PC-9 (cell line): Measurements from ENCODE around the gene TNPO2. TPM values are rescaled to one million over a fixed set of nuclear protein-coding genes. Genes with fewer than 3 reads are reported as not detected.

Source experiments
- BruUV-seq: library from RNA; stranded (reverse); fragments of 400-500 nt; replicated peaks from 2 replicates; lab custom pipeline; 2021; lab: Mats Ljungman, UMichigan
- CTCF ChIA-PET: fragments of 300-600 bp; sonication (Branson Sonifier 250); formaldehyde crosslinking; loops from one replicate; lab custom pipeline; 2022; ENCODE audit warnings: antibody characterized with exemption; lab: Charles Lee
- POLR2A ChIA-PET: fragments of 300-600 bp; sonication (Branson Sonifier 250); formaldehyde crosslinking; loops from one replicate; lab custom pipeline; 2022; ENCODE audit warnings: antibody characterized with exemption; ENCODE audit not compliant: unreplicated experiment; lab: Charles Lee
- DNase-seq, 2 experiments: peaks; one replicate each; pipeline versions ENCODE4 v3.0.0 to v3.0.0-alpha.2; 2015 to 2022; ENCODE audit warnings: mixed read lengths in 1 of 2
- H2AFZ ChIP-seq: fragments of 200-600 bp; sonication (generic); 2 replicates; pipeline ENCODE4 v1.8.1; 2017; ENCODE audit warnings: antibody characterized with exemption
- H3F3A ChIP-seq: fragments of 200-600 bp; sonication (generic); 2 replicates; pipeline ENCODE4 v1.8.1; 2017; ENCODE audit warnings: antibody characterized with exemption, mild to moderate bottlenecking, low read depth; ENCODE audit not compliant: insufficient read depth
- H3K27ac ChIP-seq: fragments of 200-600 bp; sonication (generic); 2 replicates; pipeline ENCODE4 v1.6.1; 2016; ENCODE audit warnings: mixed run types
- H3K27me3 ChIP-seq: fragments of 200-600 bp; sonication (generic); 2 replicates; pipeline ENCODE4 v1.6.1; 2016; ENCODE audit warnings: low read depth, mixed run types; ENCODE audit not compliant: insufficient read depth
- H3K36me3 ChIP-seq: fragments of 200-600 bp; sonication (generic); 2 replicates; pipeline ENCODE4 v1.6.1; 2016; ENCODE audit warnings: low read depth, mixed run types
- H3K4me1 ChIP-seq: fragments of 200-600 bp; sonication (generic); replicated peaks from 2 replicates; pipeline ENCODE4 v1.6.1; 2016; ENCODE audit warnings: mixed run types; ENCODE audit not compliant: insufficient read depth
- H3K4me2 ChIP-seq: fragments of 200-600 bp; sonication (generic); 2 replicates; pipeline ENCODE4 v1.6.1; 2017; ENCODE audit warnings: mixed run types
- H3K4me3 ChIP-seq: fragments of 200-600 bp; sonication (generic); 2 replicates; pipeline ENCODE4 v1.6.1; 2016; ENCODE audit warnings: mixed run types
- H3K79me2 ChIP-seq: fragments of 200-600 bp; sonication (generic); 2 replicates; pipeline ENCODE4 v1.6.1; 2017; ENCODE audit warnings: low read depth, mixed run types
- H3K9me2 ChIP-seq: fragments of 200-600 bp; sonication (generic); 2 replicates; pipeline ENCODE4 v1.8.1; 2017; ENCODE audit warnings: mild to moderate bottlenecking; ENCODE audit not compliant: insufficient read depth
- H3K9me3 ChIP-seq: fragments of 200-600 bp; sonication (generic); 2 replicates; pipeline ENCODE4 v1.8.1; 2016; ENCODE audit warnings: low read depth; ENCODE audit not compliant: insufficient read depth
- H4K20me1 ChIP-seq: fragments of 200-600 bp; sonication (generic); 2 replicates; pipeline ENCODE4 v1.8.1; 2017; ENCODE audit not compliant: insufficient read depth
- EZH2 ChIP-seq: fragments of 200-600 bp; sonication (generic); IDR thresholded peaks from 2 replicates; pipeline ENCODE4 v1.8.0; 2017; ENCODE audit warnings: antibody characterized with exemption, low read depth
- intact Hi-C: fragments of 100-400 bp; cut with micrococcal nuclease; formaldehyde crosslinking; loops from one replicate; pipeline ENCODE4 v1.10.0; 2022; ENCODE audit not compliant: unreplicated experiment
- total RNA-seq: library from RNA; stranded (reverse); gene quantifications from 2 replicates; pipeline ENCODE4 v1.2.3, GENCODE V29; 2021
- TF ChIP-seq, protein P1 (sequence below): fragments of 200-600 bp; sonication (generic); conservative IDR thresholded peaks from 2 replicates; pipeline ENCODE4 v1.6.1; 2017; ENCODE audit warnings: mixed run types, antibody characterized with exemption, mild to moderate bottlenecking, moderate library complexity

The TNPO2 gene
- total RNA-seq, 1 experiment from 2014 or later, result 77.5 TPM

- TF ChIP-seq EZH2, result no peak
- TF ChIP-seq, protein P1, sequence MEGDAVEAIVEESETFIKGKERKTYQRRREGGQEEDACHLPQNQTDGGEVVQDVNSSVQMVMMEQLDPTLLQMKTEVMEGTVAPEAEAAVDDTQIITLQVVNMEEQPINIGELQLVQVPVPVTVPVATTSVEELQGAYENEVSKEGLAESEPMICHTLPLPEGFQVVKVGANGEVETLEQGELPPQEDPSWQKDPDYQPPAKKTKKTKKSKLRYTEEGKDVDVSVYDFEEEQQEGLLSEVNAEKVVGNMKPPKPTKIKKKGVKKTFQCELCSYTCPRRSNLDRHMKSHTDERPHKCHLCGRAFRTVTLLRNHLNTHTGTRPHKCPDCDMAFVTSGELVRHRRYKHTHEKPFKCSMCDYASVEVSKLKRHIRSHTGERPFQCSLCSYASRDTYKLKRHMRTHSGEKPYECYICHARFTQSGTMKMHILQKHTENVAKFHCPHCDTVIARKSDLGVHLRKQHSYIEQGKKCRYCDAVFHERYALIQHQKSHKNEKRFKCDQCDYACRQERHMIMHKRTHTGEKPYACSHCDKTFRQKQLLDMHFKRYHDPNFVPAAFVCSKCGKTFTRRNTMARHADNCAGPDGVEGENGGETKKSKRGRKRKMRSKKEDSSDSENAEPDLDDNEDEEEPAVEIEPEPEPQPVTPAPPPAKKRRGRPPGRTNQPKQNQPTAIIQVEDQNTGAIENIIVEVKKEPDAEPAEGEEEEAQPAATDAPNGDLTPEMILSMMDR, result no peak
- CTCF ChIA-PET, result no interaction called here
- BruUV-seq, result no TSS peak
Measured at GRCh38 chr19:12750851-12751250, 27.1 kb upstream of the TNPO2 start.

DNA sequence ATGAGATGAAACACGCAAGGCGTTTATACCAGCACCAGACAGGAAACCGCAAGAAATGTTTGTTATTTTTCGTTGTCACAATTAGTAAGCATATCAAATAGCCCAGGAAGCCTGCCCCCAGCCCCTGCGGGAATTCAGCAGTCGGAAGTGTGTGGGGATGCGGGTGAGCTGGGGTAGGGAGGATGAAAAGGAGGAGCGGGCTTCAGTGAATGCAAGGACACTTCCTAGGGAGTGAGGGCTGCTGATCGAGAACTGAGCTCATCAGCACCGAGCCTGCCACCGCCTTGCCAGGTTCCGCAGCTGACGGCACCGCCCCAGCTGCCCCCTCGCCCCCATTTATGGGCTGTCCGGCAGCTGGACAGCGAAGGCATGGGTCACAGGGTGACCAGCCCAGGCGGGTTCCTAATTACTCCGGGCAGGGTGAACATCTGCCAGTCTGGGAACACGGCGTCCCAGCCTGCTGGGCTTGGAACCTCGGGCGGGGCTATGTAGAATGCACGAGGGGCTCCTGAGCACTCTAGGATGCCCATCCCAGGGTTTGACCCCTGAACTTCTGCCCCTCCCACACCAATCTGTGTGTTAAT is 26.3 kb upstream of the TNPO2 start:
- Histone ChIP-seq H2AFZ (no peak overlapping the region), H3F3A (peaks cover 18% of the 10 kb centered on the region), H3K79me2 (no peaks in the 10 kb centered on the region), H3K9me2 (no peaks in the 10 kb centered on the region), H3K4me2 (no peak overlapping the region), H3K36me3 (peaks cover 17% of the 10 kb centered on the region), H4K20me1 (peaks cover 4% of the 10 kb centered on the region; the same call in 1 of the 2 replicates), H3K9me3 (no peaks in the 10 kb centered on the region), H3K27me3 (peaks cover 18% of the 10 kb centered on the region), H3K4me1 (peaks cover 6% of the 10 kb centered on the region), H3K4me3 (no peak overlapping the region), H3K27ac (no peak overlapping the region)
- no TSS peak for BruUV-seq
- POLR2A ChIA-PET, result no interaction called here
- no peak for DNase-seq
- intact Hi-C loops, result no loop called here
- CTCF ChIA-PET, result interaction anchor here (0.6 kb wide), 2 partner anchors 15 to 123 kb away, joined by 3 to 7 read pairs; no protein-coding TSS in a partner anchor
- TF ChIP-seq EZH2, result no peak

More at GRCh38 chr19:12750851-12751250, 27.1 kb upstream of the TNPO2 start:
- peaks cover 16% of the 10 kb centered on the region for H3K36me3 ChIP-seq
- H3F3A ChIP-seq, result peaks cover 18% of the 10 kb centered on the region
- no peaks in the 10 kb centered on the region for H3K9me3 ChIP-seq
- POLR2A ChIA-PET, result no interaction called here
- H4K20me1 ChIP-seq, result peaks cover 4% of the 10 kb centered on the region; the same call in 1 of the 2 replicates
- H2AFZ ChIP-seq, result no peak overlapping the region
- intact Hi-C loops, result no loop called here
- H3K4me1 ChIP-seq, result no peaks in the 10 kb centered on the region
- no peak for DNase-seq
- no peak overlapping the region for H3K27ac ChIP-seq
- no peaks in the 10 kb centered on the region for H3K79me2 ChIP-seq
- H3K9me2 ChIP-seq, result no peaks in the 10 kb centered on the region
- no peak overlapping the region for H3K4me3 ChIP-seq
- no peak overlapping the region for H3K4me2 ChIP-seq
- peaks cover 18% of the 10 kb centered on the region for H3K27me3 ChIP-seq

DNA sequence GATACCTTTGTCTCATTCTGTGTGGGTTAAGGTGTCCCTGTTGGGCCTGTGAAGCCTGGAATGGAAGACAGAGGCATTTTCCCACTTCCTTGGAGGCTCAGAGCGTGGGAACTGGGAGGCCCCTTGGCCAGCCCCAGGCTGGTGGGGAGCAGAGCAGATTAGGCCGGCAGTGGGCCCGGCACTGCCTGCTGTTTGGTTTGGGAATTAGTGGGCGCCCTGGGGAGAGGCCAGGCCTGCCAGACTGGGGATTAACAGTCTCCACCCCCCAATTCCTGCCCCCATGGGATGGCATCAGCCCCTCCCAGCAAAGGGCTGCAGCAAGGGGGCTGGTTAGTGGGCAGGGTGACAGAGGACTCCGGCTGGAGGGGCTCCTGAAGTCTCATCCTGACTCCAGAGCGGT is 24.8 kb upstream of the TNPO2 start:
- ChIA-PET POLR2A (no interaction called here), CTCF (no interaction called here)

More for the DNA sequence above, 24.8 kb upstream of the TNPO2 start:
- no TSS peak for BruUV-seq
- intact Hi-C loops, result no loop called here
- Histone ChIP-seq H3K9me3 (no peaks in the 10 kb centered on the region), H3K4me2 (no peak overlapping the region), H3K27ac (no peak overlapping the region), H3K4me1 (peaks cover 15% of the 10 kb centered on the region), H3K36me3 (peaks cover 17% of the 10 kb centered on the region), H4K20me1 (peaks cover 4% of the 10 kb centered on the region; the same call in 1 of the 2 replicates), H3K9me2 (no peaks in the 10 kb centered on the region), H3K4me3 (no peak overlapping the region), H3K27me3 (peaks cover 18% of the 10 kb centered on the region), H3F3A (peaks cover 29% of the 10 kb centered on the region), H3K79me2 (no peaks in the 10 kb centered on the region), H2AFZ (no peak overlapping the region)
- DNase-seq, result no peak
- no peak for TF ChIP-seq EZH2
- TF ChIP-seq, protein P1, result no peak
